AG10803 (cell line): Measurements from ENCODE around the gene SLCO3A1.
A peak's percentile ranks its signal among the peaks of the same experiment; 100 is the strongest.

Experiments used
- DNase-seq: peaks from one replicate; pipeline ENCODE4 v3.0.0; 2010; ENCODE audit warnings: low read depth
- H3K4me3 ChIP-seq: 2 replicates; pipeline ENCODE4 v1.5.1; 2011; ENCODE audit warnings: mild to moderate bottlenecking, low read length, control low read depth
- CTCF ChIP-seq: conservative IDR thresholded peaks from 2 replicates; pipeline ENCODE4 v1.5.1; 2011; ENCODE audit warnings: mild to moderate bottlenecking, low read length, control low read depth, inconsistent platforms

Gene SLCO3A1

GRCh38 chr15:92115834-92116233 lies 262.3 kb downstream of the SLCO3A1 start:
- TF ChIP-seq CTCF: no peak
- no peak for DNase-seq
- H3K4me3 ChIP-seq: no peak overlapping the region

- no peak for TF ChIP-seq CTCF
- DNase-seq: no peak
- no peak overlapping the region for H3K4me3 ChIP-seq
These were observed 262.8 kb downstream of the SLCO3A1 start for GRCh38 chr15:92116330-92116729.

GRCh38 chr15:92117261-92117731 lies 263.8 kb downstream of the SLCO3A1 start:
- DNase-seq: peak; percentile 52
- H3K4me3 ChIP-seq: no peak overlapping the region
- no peak for TF ChIP-seq CTCF

GRCh38 chr15:92118162-92118935 lies 264.8 kb downstream of the SLCO3A1 start:
- peak; percentile 85 for DNase-seq
- no peak overlapping the region for H3K4me3 ChIP-seq
- TF ChIP-seq CTCF: no peak

GRCh38 chr15:92118936-92119325 lies 265.4 kb downstream of the SLCO3A1 start:
- DNase-seq: no peak
- no peak for TF ChIP-seq CTCF
- no peak overlapping the region for H3K4me3 ChIP-seq

- TF ChIP-seq CTCF: no peak
- DNase-seq: peak; percentile 27
- no peak overlapping the region for H3K4me3 ChIP-seq
These were observed 266.7 kb downstream of the SLCO3A1 start for GRCh38 chr15:92120094-92120795.

- H3K4me3 ChIP-seq: no peak overlapping the region
- no peak for TF ChIP-seq CTCF
- no peak for DNase-seq
These were observed 267.5 kb downstream of the SLCO3A1 start for GRCh38 chr15:92121047-92121446.
